Neural progenitor cell (in vitro differentiated cells): Measurements from ENCODE around the gene NFIX.

Experiments used
- EZH2 ChIP-seq: fragments of 200-600 bp; sonication (generic); IDR thresholded peaks from 2 replicates; pipeline ENCODE4 v1.6.1; 2017; ENCODE audit warnings: antibody characterized with exemption, mild to moderate bottlenecking, moderate library complexity
- EZH2phosphoT487 ChIP-seq: fragments of 200-600 bp; sonication (generic); IDR thresholded peaks from 2 replicates; pipeline ENCODE4 v1.6.1; 2017; ENCODE audit warnings: antibody characterized with exemption
- TF ChIP-seq, protein P1 (sequence below): fragments of 200-600 bp; sonication (generic); IDR thresholded peaks from 2 replicates; pipeline ENCODE4 v1.5.1; 2017; ENCODE audit warnings: antibody characterized with exemption, mild to moderate bottlenecking

DNA sequence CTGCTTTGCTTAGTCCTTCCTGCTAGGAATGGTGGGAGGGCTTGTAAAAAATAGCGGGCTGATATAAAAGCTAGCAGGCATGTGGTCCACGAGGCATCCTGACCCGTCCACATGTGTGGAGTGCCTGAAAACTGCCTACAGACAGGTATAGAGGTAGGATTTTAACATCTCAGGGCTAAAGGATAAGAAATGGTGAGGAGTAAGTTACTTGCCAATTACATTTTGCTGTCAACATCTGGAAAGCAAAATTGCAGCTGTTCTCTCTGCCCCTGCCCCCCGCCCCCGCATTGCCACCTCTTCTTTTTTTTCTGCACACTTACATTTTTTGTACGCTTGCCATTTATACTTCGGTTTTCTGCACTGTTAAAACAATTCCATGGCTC is 21.0 kb downstream of the NFIX start:
- TF ChIP-seq, protein P1, sequence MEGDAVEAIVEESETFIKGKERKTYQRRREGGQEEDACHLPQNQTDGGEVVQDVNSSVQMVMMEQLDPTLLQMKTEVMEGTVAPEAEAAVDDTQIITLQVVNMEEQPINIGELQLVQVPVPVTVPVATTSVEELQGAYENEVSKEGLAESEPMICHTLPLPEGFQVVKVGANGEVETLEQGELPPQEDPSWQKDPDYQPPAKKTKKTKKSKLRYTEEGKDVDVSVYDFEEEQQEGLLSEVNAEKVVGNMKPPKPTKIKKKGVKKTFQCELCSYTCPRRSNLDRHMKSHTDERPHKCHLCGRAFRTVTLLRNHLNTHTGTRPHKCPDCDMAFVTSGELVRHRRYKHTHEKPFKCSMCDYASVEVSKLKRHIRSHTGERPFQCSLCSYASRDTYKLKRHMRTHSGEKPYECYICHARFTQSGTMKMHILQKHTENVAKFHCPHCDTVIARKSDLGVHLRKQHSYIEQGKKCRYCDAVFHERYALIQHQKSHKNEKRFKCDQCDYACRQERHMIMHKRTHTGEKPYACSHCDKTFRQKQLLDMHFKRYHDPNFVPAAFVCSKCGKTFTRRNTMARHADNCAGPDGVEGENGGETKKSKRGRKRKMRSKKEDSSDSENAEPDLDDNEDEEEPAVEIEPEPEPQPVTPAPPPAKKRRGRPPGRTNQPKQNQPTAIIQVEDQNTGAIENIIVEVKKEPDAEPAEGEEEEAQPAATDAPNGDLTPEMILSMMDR: no peak
- TF ChIP-seq EZH2 (no peak), EZH2phosphoT487 (no peak)
